GM20000 (cell line): Measurements from ENCODE around the gene SLC6A3.
"Not testable (repeated sequence)": the region's sequence is repeated elsewhere in the genome, so short reads cannot be mapped to it uniquely, and the experiment has no call there.

ENCODE experiments used
- DNase-seq: peaks from one replicate; pipeline ENCODE4 v3.0.0; 2012; ENCODE audit warnings: low spot score
- TF ChIP-seq, protein P1 (sequence below): IDR thresholded peaks from 2 replicates; pipeline ENCODE4 v1.5.1; 2012; ENCODE audit warnings: mild to moderate bottlenecking, control low read depth; ENCODE audit errors: extremely low read depth, missing control alignments

The SLC6A3 gene

DNA sequence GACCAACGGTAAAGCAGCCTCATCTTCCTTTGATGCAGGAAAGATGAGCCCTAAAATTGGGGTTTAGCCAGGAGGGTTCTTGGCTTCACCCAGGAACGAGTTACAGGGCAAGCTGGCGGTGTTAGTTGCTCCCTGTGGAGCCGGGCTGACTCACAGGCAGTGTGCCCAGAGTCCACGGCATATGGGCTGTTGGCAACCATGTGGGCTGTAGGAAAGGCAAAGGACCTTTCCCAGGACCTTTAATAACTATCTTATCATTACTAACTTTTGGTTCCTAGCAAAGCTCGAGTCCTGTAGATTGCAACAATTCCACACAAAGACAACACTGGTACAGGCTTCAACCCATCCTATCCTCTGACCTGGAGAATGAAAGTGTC lies 70.6 kb downstream of the SLC6A3 start:
- TF ChIP-seq, protein P1, sequence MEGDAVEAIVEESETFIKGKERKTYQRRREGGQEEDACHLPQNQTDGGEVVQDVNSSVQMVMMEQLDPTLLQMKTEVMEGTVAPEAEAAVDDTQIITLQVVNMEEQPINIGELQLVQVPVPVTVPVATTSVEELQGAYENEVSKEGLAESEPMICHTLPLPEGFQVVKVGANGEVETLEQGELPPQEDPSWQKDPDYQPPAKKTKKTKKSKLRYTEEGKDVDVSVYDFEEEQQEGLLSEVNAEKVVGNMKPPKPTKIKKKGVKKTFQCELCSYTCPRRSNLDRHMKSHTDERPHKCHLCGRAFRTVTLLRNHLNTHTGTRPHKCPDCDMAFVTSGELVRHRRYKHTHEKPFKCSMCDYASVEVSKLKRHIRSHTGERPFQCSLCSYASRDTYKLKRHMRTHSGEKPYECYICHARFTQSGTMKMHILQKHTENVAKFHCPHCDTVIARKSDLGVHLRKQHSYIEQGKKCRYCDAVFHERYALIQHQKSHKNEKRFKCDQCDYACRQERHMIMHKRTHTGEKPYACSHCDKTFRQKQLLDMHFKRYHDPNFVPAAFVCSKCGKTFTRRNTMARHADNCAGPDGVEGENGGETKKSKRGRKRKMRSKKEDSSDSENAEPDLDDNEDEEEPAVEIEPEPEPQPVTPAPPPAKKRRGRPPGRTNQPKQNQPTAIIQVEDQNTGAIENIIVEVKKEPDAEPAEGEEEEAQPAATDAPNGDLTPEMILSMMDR: no peak
- no peak for DNase-seq

DNA sequence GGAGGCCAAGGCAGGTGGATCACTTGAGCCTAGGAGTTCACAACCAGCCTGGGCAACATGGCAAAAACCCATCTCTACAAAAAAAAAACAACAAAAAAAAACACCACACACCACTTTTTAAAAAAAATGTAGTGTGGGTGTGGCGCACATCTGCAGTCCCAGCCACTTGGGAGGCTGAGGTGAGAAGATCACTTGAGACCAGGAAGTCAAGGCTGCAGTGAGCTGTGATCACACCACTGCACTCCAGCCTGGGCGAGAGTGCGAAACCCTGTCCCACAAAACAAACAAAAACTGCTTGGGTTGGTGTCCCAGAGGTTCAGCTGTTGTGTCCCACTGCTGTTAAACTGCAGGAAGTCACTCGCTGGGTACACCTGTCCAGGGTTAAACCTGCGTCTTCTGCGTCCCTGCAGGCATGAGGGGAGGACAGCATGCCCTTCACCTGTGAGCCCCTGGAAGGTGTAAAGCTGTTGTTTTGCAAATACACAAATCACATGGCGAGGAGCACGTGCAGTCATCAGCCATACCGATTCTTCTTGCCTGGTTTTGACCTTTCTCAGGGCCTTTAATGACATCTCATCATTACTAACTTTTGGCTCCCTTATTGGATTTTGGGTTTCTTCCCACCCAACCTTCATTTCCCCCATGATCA lies 71.1 kb downstream of the SLC6A3 start:
- DNase-seq: no peak
- TF ChIP-seq, protein P1: no peak

DNA sequence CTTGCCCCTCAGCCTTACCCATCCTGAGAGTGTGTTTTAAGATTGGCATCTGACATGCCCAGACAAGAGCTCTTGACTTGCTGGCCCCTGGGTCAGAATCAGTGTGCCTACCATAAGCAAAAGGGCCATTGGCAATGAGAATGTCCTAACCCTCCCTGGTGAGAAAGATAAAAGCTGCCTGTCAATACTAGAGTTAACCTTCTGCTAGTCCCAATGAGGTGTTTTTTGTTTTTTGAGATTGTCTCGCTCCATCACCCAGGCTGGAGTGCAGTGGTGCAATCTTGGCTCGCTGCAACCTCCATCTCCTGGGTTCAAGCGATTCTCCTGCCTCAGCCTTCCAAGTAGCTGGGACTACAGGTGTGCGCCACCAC lies 73.3 kb downstream of the SLC6A3 start:
- not testable (repeated sequence) for DNase-seq

DNA sequence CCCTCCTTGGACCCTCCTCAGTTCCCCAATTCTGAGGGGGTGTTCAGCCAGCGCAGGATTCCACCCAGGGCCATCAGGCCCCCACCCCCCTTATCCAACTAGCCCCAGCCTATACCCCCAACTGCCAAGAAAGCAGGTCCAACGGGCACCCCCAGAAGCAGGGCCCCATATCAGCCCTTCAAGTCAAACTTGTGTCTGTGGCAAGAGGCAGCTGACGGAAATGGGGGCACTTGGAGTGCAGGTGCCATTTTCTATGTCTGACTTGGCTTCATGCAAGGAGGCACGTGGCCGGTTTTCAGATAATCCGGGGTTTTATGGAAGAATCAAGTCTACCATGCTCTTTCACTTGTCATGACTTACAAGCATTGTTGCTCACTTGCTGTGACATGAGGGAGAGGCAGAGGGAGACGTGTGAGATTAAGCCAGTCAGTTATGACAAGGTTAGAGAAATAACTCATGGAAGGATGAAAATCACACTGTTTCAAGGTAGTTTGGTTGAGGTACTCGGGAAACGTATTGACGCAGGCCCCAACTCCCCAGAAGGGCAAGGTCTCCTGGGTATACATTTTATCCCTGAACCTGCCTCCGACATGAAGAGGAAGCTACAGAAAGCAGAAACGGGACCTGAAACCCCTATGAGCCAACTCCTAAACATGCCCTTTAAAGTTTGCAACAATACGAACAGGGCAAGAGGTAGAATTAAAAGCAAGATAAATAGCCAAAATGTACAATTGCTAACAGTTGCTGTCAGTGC lies 73.8 kb downstream of the SLC6A3 start:
- DNase-seq: no peak
- TF ChIP-seq, protein P1: no peak

DNA sequence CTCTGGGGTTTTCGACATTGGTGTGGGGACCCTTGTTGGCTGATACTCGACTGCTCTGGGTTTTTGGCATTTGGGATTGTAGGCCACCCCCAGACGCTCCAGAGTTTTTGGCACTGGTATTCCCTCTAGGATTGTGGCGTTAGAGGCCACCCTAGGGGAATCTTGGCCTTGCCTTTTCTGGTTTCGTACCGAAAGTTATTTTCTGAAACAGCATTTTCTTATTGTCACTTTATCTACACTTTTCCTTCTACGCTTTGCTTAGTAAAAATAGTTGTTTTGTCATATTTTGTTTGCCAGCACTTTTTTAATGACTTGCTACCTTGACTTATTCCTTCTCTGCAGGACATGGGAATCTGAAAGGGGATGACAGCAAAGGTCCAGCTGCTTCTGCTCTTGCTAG lies 75.2 kb downstream of the SLC6A3 start:
- TF ChIP-seq, protein P1: no peak
- no peak for DNase-seq

DNA sequence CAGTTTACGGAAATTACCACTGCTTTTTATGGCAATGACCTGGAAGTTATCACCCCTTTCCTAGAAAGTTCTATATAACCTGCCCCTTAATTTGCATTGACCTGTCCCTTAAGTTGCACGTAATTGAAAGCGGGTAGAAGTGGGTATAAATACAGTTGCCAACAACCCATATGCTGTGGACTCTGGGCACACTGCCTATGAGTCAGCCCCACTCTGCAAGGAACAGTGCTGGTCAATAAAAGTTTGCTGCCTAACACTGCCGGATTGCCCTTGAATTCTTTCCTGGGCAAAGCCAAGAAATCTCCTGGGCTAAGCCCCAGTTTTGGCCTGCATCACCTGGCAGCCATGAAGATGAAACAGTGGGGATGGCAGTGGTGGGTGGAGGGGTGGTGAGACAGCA lies 76.5 kb downstream of the SLC6A3 start:
- DNase-seq: no peak
- TF ChIP-seq, protein P1: no peak

DNA sequence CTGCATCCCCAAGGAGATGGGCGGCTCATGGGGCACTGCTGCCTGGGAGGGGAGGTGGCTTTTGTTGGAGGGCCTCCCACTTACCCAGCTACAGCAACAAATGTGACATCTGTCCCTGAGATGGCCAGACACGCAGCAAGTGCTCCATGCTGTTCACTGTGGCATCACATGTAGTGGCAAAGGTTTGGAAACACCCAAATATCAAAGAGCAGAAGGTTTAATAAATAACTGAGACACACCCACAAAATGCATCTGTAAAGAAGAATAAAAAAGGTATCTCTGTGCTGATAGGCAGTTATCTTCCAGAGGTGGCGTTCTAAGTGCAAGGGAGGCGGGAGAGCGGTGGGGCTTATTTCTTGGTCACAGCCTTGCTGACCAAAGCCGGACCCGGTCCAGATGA lies 77.0 kb downstream of the SLC6A3 start:
- TF ChIP-seq, protein P1: no peak
- no peak for DNase-seq

DNA sequence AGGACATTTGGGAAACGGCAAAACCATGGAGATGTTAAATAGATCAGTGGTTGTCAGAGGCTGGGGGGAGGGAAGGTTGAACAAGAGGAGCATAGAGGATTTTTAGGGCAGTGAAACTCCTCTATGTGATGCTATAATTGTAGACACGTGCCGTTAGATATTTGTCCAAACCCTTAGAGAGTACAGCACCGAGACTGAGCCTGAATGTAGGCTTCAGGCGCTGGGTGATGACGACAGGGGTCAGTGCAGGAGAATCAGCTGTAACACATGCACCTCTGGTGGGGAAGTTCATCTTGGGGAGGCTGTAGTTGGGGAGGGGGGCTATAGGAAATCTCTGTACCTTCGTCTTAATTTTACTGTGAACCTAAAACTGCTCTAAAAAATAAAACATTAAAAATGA lies 78.1 kb downstream of the SLC6A3 start:
- TF ChIP-seq, protein P1: no peak
- no peak for DNase-seq
